ENCODE data around the gene ERVK3-1.

Gene ERVK3-1

GRCh38 chr19:58364146-58364545 lies 59.0 kb downstream of the ERVK3-1 start:
- no peak for DNase-seq (ENCODE audit: low spot score)

Measured in cerebellar cortex (tissue), 1 donor.